GM04504 (cell line): ENCODE measurements around the gene PPP4R1.

Experiments used
- DNase-seq: peaks from one replicate; pipeline ENCODE4 v3.0.0-alpha.2; 2012; ENCODE audit warnings: low read depth

Gene PPP4R1

DNA sequence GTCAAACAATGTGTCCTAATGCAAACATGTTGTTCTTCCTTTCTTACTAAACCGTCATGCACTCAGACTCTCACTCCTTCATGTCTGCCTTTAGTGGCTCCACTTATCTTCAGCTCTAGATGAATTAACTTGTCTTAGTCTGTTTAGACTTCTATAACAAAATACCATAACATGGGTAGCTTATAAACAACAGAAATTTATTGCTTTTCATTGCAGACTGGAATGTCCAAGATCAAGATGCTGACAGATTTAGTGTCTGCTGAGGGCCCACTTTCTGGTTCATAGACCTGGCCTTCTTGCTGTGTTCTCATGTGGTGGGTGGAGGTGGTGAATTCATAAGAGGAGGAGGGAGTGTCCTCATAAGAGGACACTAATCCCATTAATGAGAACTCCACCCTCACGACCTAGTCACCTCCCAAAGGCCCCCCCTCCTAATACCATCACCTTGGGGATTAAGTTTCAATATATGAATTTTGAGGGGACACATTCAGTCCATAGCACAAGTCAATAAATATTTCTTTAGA is 106.7 kb downstream of the PPP4R1 start:
- no peak for DNase-seq

DNA sequence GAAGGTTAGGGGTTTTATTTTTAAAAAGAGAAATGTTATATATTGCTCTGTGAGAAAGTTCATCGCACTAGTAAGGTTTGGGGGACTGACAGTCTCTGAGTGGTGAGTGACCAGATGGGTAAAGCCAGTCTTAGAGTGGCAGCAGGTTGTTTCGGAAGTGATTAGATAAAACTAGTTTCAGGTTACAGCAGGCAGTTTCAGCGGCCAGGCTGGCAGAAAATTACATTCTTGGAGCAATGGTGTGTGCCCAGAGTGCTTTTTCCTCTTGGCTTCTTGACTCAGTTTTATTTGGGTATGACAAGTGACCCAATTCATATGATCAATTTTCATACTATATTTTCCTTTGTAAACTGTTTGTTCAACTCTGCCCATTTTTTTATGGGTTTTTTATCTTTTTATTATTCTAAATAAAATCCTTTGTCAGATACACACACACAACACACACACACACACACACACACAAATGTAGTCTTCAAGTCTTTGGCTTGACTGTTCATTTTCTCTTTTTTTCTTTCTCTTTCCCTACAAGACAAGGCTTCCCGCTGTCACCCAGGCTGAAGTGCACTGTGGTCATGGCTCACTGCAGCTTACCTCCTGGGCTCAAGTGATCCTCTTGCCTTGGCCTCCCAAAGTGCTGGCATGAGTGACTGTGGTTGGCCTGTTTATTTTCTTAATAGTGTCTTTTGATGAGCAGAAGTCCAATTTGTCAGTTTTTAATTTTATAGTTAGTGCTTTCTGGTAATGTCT is 108.1 kb downstream of the PPP4R1 start:
- DNase-seq: no peak
